ENCODE measurements around the gene INHA.

DNA sequence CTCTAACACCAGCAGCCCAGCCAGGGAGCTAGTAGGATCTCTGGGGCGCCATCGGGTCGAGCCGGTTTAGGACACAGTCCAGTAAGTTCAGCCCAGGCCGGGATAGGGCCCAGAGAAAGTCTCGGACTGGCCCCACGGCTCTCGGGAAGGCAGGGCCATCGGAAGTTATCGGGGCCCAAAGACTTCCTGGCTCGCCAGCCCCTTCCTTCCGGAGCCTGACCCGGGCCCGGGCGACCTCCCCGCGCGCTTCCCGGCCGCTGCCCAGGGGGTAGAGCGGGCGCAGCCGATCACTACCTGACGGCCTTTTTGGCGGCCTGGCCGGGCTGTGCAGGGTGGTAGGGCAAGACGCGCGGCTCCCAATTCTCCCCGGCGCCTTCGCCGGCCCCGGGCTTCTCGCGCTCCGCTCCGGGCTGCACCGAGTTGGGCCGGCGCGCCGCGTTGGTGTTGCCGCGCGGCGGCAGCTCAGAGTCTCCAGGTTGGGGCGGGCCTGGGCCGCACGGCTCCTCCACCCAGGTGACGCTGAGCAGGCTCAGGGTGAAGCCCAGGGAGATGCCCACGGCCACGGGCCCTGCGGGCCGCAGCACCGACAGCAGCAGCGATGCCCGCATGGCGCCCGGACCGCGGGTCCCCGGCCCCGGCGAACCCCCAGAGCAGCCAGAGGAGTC, 29.0 kb upstream of the INHA start:
- TF ChIP-seq POLR2A (IDR thresholded peaks at IDR 0.05), result no peak
- TF ChIP-seq, protein P1, sequence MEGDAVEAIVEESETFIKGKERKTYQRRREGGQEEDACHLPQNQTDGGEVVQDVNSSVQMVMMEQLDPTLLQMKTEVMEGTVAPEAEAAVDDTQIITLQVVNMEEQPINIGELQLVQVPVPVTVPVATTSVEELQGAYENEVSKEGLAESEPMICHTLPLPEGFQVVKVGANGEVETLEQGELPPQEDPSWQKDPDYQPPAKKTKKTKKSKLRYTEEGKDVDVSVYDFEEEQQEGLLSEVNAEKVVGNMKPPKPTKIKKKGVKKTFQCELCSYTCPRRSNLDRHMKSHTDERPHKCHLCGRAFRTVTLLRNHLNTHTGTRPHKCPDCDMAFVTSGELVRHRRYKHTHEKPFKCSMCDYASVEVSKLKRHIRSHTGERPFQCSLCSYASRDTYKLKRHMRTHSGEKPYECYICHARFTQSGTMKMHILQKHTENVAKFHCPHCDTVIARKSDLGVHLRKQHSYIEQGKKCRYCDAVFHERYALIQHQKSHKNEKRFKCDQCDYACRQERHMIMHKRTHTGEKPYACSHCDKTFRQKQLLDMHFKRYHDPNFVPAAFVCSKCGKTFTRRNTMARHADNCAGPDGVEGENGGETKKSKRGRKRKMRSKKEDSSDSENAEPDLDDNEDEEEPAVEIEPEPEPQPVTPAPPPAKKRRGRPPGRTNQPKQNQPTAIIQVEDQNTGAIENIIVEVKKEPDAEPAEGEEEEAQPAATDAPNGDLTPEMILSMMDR (IDR thresholded peaks at IDR 0.05), result no peak
- TF ChIP-seq POLR2AphosphoS5 (IDR thresholded peaks at IDR 0.05), result no peak
